GM19455 (cell line): ENCODE data around the gene ITPR2.
"Not testable (repeated sequence)": the region's sequence is repeated elsewhere in the genome, so short reads cannot be mapped to it uniquely, and the experiment has no call there.

ENCODE experiments used
- ATAC-seq: cut with Tn5 transposase; IDR thresholded peaks from one replicate; pipeline ENCODE4 v1.9.1; 2021; ENCODE audit not compliant: unreplicated experiment

The ITPR2 gene

GRCh38 chr12:26327975-26328644 lies 504.9 kb downstream of the ITPR2 start:
- no peak for ATAC-seq

GRCh38 chr12:26323673-26324072 lies 509.3 kb downstream of the ITPR2 start:
- ATAC-seq: no peak

GRCh38 chr12:26319511-26319910 lies 513.5 kb downstream of the ITPR2 start:
- ATAC-seq: no peak

- peak; percentile 86 for ATAC-seq
These were observed 514.3 kb downstream of the ITPR2 start for GRCh38 chr12:26318661-26319068.

- ATAC-seq: peak; percentile 44
These were observed 514.9 kb downstream of the ITPR2 start for GRCh38 chr12:26317942-26318575.

- ATAC-seq: not testable (repeated sequence)
These were observed 518.9 kb downstream of the ITPR2 start for GRCh38 chr12:26314103-26314502.

GRCh38 chr12:26310489-26310888 lies 522.5 kb downstream of the ITPR2 start:
- not testable (repeated sequence) for ATAC-seq

GRCh38 chr12:26309634-26310033 lies 523.4 kb downstream of the ITPR2 start:
- no peak for ATAC-seq

- no peak for ATAC-seq
These were observed 528.7 kb downstream of the ITPR2 start for GRCh38 chr12:26304273-26304672.

- ATAC-seq: no peak
These were observed 529.6 kb downstream of the ITPR2 start for GRCh38 chr12:26303418-26303817.

GRCh38 chr12:26302776-26303175 lies 530.2 kb downstream of the ITPR2 start:
- ATAC-seq: no peak

GRCh38 chr12:26299751-26300150 lies 533.2 kb downstream of the ITPR2 start:
- no peak for ATAC-seq

GRCh38 chr12:26298785-26299621 lies 534.0 kb downstream of the ITPR2 start:
- peak; percentile 99 for ATAC-seq

GRCh38 chr12:26297396-26298070 lies 535.5 kb downstream of the ITPR2 start:
- no peak for ATAC-seq

- no peak for ATAC-seq
These were observed 538.0 kb downstream of the ITPR2 start for GRCh38 chr12:26295001-26295400.

- ATAC-seq: no peak
These were observed 539.4 kb downstream of the ITPR2 start for GRCh38 chr12:26293612-26294011.

- ATAC-seq: no peak
These were observed 540.4 kb downstream of the ITPR2 start for GRCh38 chr12:26292596-26292995.

GRCh38 chr12:26290565-26290964 lies 542.4 kb downstream of the ITPR2 start:
- ATAC-seq: no peak

GRCh38 chr12:26287671-26288381 lies 545.2 kb downstream of the ITPR2 start:
- ATAC-seq: no peak
